K562 (cell line): ENCODE results near the gene IPO9. TPM values are rescaled to one million over a fixed set of nuclear protein-coding genes. Genes with fewer than 3 reads are reported as not detected.

Source experiments
- ATAC-seq: fragments of 200-7000 bp; cut with Tn5 transposase; 3 replicates; pipeline ENCODE4 v1.9.1; 2020; ENCODE audit warnings: moderate library complexity
- BruUV-seq: library from RNA; stranded (reverse); fragments of 400-500 nt; replicated peaks from 2 replicates; lab custom pipeline; 2021; lab: Mats Ljungman, UMichigan
- CTCF ChIA-PET: fragments of 300-600 bp; formaldehyde crosslinking; extraction: SDS; loops from one replicate; lab custom pipeline; 2021; ENCODE audit warnings: low intra/inter-chr PET ratio; lab: Yijun Ruan, JAX
- POLR2A ChIA-PET: fragments of 300-600, 350-650 bp; sonication (Branson Sonifier 250); formaldehyde crosslinking; extraction: SDS; loops from one replicate; lab custom pipeline; 2021; ENCODE audit warnings: antibody characterized with exemption, inconsistent platforms; lab: Yijun Ruan, JAX
- DNase-seq, 4 experiments: peaks; one replicate each; pipeline versions ENCODE4 v3.0.0 to v3.0.0-alpha.2; 2011 to 2018; ENCODE audit warnings: low spot score in 3 of 4, mixed read lengths in 3 of 4; ENCODE audit errors: extremely low read depth in 1 of 4
- FAIRE-seq: peaks from 2 replicates; lab custom pipeline; 2011; peaks lifted over from hg19 to GRCh38; lab: Jason Lieb, UNC
- H2AFZ ChIP-seq: 2 replicates; pipeline ENCODE4 v1.6.0; 2011; ENCODE audit warnings: low read depth, low read length, control low read depth, inconsistent platforms
- H3K27ac ChIP-seq: fragments of 200-600 bp; 3 replicates; pipeline ENCODE4 v1.8.0; 2011; ENCODE audit warnings: low read depth, mild to moderate bottlenecking, control low read depth, inconsistent platforms, low read length, moderate library complexity, mixed read lengths; ENCODE audit errors: extremely low read depth
- H3K27me3 ChIP-seq, 2 experiments: fragments of 300-600 bp in 1 of 2; 2 replicates in 1 of 2; 3 replicates in 1 of 2; pipeline versions ENCODE4 v1.6.0 to v1.8.0; 2011; ENCODE audit warnings: inconsistent platforms in 2 of 2, low read length in 2 of 2, mild to moderate bottlenecking in 1 of 2, mixed read lengths in 1 of 2, moderate library complexity in 1 of 2; ENCODE audit not compliant: control insufficient read depth in 2 of 2, insufficient read depth in 2 of 2
- H3K36me3 ChIP-seq: fragments of 300-600 bp; 3 replicates; pipeline ENCODE4 v1.8.0; 2011; ENCODE audit warnings: mild to moderate bottlenecking, low read length, inconsistent platforms; ENCODE audit not compliant: control insufficient read depth, insufficient read depth
- H3K4me1 ChIP-seq, 2 experiments: fragments of 200-600 bp in 1 of 2; replicated peaks in 1 of 2; 2 replicates in 1 of 2; 3 replicates in 1 of 2; pipeline versions ENCODE4 v1.5.1 to v1.8.0; 2011; ENCODE audit warnings: inconsistent platforms in 2 of 2, low read length in 2 of 2, mild to moderate bottlenecking in 1 of 2, mixed read lengths in 1 of 2, moderate library complexity in 1 of 2; ENCODE audit not compliant: control insufficient read depth in 2 of 2, insufficient read depth in 2 of 2
- H3K4me2 ChIP-seq: 2 replicates; pipeline ENCODE4 v1.6.1; 2011; ENCODE audit warnings: low read length, control low read depth, inconsistent platforms, mixed read lengths; ENCODE audit not compliant: insufficient read depth
- H3K4me3 ChIP-seq: fragments of 200-600 bp; sonication (generic), shearing (Covaris generic); 2 replicates; pipeline ENCODE4 v1.5.1; 2016; ENCODE audit warnings: control low read depth, inconsistent platforms
- H3K79me2 ChIP-seq: fragments of 200-600 bp; 3 replicates; pipeline ENCODE4 v1.8.0; 2011; ENCODE audit warnings: low read length, inconsistent platforms; ENCODE audit not compliant: control insufficient read depth, insufficient read depth
- H3K9ac ChIP-seq, 2 experiments: 2 replicates each; pipeline versions ENCODE4 v1.6.0 to v1.6.1; 2011; ENCODE audit warnings: low read depth in 2 of 2, low read length in 2 of 2, control low read depth in 1 of 2, inconsistent platforms in 1 of 2, mild to moderate bottlenecking in 1 of 2, mixed read lengths in 1 of 2; ENCODE audit not compliant: insufficient read depth in 1 of 2
- H3K9me1 ChIP-seq: one replicate; pipeline ENCODE4 v1.6.0; 2011; ENCODE audit warnings: inconsistent platforms, mild to moderate bottlenecking, low read length, moderate library complexity; ENCODE audit not compliant: control insufficient read depth, insufficient read depth
- H3K9me3 ChIP-seq: replicated peaks from 2 replicates; pipeline ENCODE4 v1.5.1; 2011; ENCODE audit warnings: low read depth, low read length, inconsistent platforms; ENCODE audit not compliant: control insufficient read depth, insufficient read depth
- H4K20me1 ChIP-seq: replicated peaks from 2 replicates; pipeline ENCODE4 v1.6.1; 2011; ENCODE audit warnings: low read length, inconsistent platforms, mixed read lengths; ENCODE audit not compliant: control insufficient read depth, insufficient read depth
- ARID3A ChIP-seq: IDR thresholded peaks from 2 replicates; pipeline ENCODE4 v1.6.1; 2012; ENCODE audit warnings: low read depth, low read length, improper control_type of control experiment, borderline replicate concordance
- CHD4 ChIP-seq: fragments of 200-600 bp; sonication (generic); IDR thresholded peaks from 3 replicates; pipeline ENCODE4 v1.6.1; 2012; ENCODE audit warnings: low read depth, mild to moderate bottlenecking, mixed read lengths, low read length, inconsistent platforms; ENCODE audit not compliant: insufficient read depth, insufficient replicate concordance, poor library complexity, severe bottlenecking
- CTBP1 ChIP-seq: fragments of 450-650 bp; IDR thresholded peaks from 2 replicates; pipeline ENCODE4 v1.6.1; 2016; ENCODE audit warnings: borderline replicate concordance
- ESRRA ChIP-seq: fragments of 450-650 bp; IDR thresholded peaks from 2 replicates; pipeline ENCODE4 v1.6.1; 2014; ENCODE audit warnings: low read depth, mild to moderate bottlenecking, moderate library complexity, borderline replicate concordance
- HNRNPL ChIP-seq: fragments of 200-400 bp; formaldehyde crosslinking; IDR thresholded peaks from 2 replicates; pipeline ENCODE4 v1.6.1; 2017; ENCODE audit warnings: low read depth, mild to moderate bottlenecking, low read length
- NKRF ChIP-seq: fragments of 450-650 bp; IDR thresholded peaks from 2 replicates; pipeline ENCODE4 v1.6.1; 2016; ENCODE audit warnings: borderline replicate concordance
- PML ChIP-seq: IDR thresholded peaks from 2 replicates; pipeline ENCODE4 v1.6.1; 2012; ENCODE audit warnings: low read length, inconsistent platforms
- SMAD4 ChIP-seq: fragments of 250-450 bp; sonication (Bioruptor Pico); conservative IDR thresholded peaks from 2 replicates; pipeline ENCODE4 v1.8.0; 2021; ENCODE audit warnings: inconsistent platforms, mild to moderate bottlenecking, moderate library complexity
- THRAP3 ChIP-seq: fragments of 450-650 bp; IDR thresholded peaks from 2 replicates; pipeline ENCODE4 v1.6.1; 2016; ENCODE audit warnings: mild to moderate bottlenecking, inconsistent platforms, borderline replicate concordance
- XRCC5 ChIP-seq: fragments of 200-400 bp; formaldehyde crosslinking; IDR thresholded peaks from 2 replicates; pipeline ENCODE4 v1.6.1; 2017; ENCODE audit warnings: low read depth, mild to moderate bottlenecking, low read length
- YBX1 ChIP-seq: fragments of 450-650 bp; IDR thresholded peaks from 2 replicates; pipeline ENCODE4 v1.7.1; 2016; ENCODE audit warnings: mild to moderate bottlenecking
- ZNF644 ChIP-seq: fragments of 200-800 bp; sonication (Bioruptor generic); IDR thresholded peaks from 2 replicates; pipeline ENCODE4 v1.6.1; 2016; ENCODE audit warnings: low read depth, missing genetic modification characterization, missing compliant biosample characterization
- WGBS: fragments of 100-300 bp; shearing (Covaris generic); methylation state at CpG from one replicate; pipeline ENCODE4 v1.1.6; 2016; ENCODE audit warnings: low coverage, mixed read lengths; ENCODE audit not compliant: insufficient coverage; ENCODE audit errors: missing lambda C conversion rate; 5-methylcytosine and 5-hydroxymethylcytosine counted together
- in situ Hi-C: fragments of 300-500 bp; cut with MboI; formaldehyde crosslinking; loops from 4 replicates; pipeline ENCODE4 v1.15.0; 2018; ENCODE audit warnings: inconsistent platforms, mixed read lengths
- intact Hi-C: fragments of 100-400 bp; cut with micrococcal nuclease; formaldehyde crosslinking; loops from 2 replicates; pipeline ENCODE4 v1.14.2; 2022
- polyA plus RNA-seq, 8 experiments: library from polyadenylated mRNA; depleted of rRNA in 4 of 8; stranded (reverse) in 5 of 8; unstranded in 3 of 8; fragments of >200 nt; fragmentation: Nextera tagmentation in 2 of 8; fragmentation: Illumina TruSeq in 1 of 8; extraction: Ambion mirVana in 2 of 8; extraction: Trizol in 1 of 8; gene quantifications; 2 replicates each; pipeline versions ENCODE4 v1.2.1 to v1.2.3, GENCODE V29; 2011 to 2014; ENCODE audit warnings: inconsistent platforms in 1 of 8, missing spikeins in 1 of 8
- total RNA-seq, 7 experiments: library from RNA; depleted of rRNA in 6 of 7; stranded (reverse); fragments of >200 nt in 6 of 7; fragmentation: Illumina TruSeq in 2 of 7; extraction: Trizol in 2 of 7; gene quantifications; 2 replicates each; pipeline versions ENCODE4 v1.2.1 to v1.2.3, GENCODE V29; 2011 to 2021; ENCODE audit warnings: low replicate concordance in 1 of 7
- TF ChIP-seq, protein P1 (sequence below): conservative IDR thresholded peaks from 2 replicates; pipeline ENCODE4 v1.6.1; 2011; ENCODE audit warnings: low read depth, mild to moderate bottlenecking, low read length; ENCODE audit not compliant: control insufficient read depth

The IPO9 gene
- total and polyA plus RNA-seq, 9 of the 15 experiments (the other 6 are each of a cell fraction or from before 2014, with no cell fraction given): 27.9 to 78.6 (median 43.9) TPM

DNA sequence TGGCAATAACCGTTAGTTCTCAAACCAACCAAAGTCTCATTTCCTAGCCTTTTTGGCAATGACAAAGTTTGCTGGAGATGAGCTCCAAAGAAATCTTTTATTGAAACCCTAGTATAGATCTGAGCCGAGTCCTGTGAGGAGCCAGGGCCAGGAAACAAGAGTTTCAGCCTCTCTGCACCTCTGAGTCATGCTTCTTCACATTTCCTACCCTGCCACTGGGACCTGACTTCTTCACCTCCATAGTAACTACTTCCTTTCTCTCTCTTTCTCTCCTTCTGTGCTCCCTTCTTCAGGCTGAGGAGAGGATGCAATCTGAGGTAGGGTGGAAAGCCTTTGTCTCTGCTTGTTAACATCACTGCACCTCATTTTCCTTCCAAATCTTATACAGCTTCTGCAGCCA is 38.7 kb upstream of the IPO9 start (continued):
- no peak for TF ChIP-seq ZNF644
- TF ChIP-seq THRAP3: no peak

DNA sequence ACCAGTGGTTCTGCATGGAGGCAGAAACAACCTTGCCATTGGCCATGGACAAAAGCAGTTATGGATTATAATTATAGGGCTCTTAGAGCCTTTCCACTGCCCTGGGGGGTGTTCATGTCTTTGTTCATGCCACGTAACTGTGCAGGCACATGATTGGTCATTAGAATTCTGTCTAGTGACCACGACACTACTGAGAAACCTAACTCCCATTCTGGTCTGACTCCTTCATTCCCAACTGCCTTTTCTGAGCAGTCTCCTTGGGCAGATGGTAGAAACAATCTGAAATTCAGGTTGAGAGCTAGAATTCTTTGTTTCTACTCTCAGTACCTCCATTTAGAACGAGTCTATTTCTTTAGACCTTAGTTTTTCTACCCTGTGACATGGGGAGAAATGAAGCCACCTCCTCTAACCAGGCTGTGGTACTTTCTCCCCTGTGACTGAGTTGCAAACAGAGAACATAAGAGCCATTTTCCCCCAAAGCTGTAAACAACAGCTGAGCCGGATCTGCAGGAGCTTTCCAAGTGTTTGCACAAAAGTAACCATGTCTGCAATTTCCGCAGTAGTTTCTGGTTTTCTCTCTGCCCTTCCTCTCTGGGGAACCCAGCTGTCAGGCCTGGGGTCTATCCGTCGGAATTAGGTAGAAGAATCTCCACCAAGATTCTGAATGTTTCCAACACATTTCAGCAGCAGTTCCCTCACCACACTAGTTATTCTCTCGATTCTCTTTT is 37.7 kb upstream of the IPO9 start:
- no peak overlapping the region for H3K9ac ChIP-seq
- H3K4me2 ChIP-seq: no peak overlapping the region
- ATAC-seq (no peak), FAIRE-seq (no peak), DNase-seq (no peak)
- CTCF ChIA-PET: interaction anchor here (0.8 to 5.7 kb wide), 3 partner anchors 31 to 310 kb away, joined by 4 to 73 read pairs (median 9); no protein-coding TSS in a partner anchor
- no peak overlapping the region for H3K4me3 ChIP-seq
- H4K20me1 ChIP-seq: no peaks in the 10 kb centered on the region
- no TSS peak for BruUV-seq
- H2AFZ ChIP-seq: no peak overlapping the region
- POLR2A ChIA-PET: interaction anchor here (0.6 to 2.6 kb wide), 7 partner anchors 8 to 259 kb away, joined by 3 to 15 read pairs (median 3); no protein-coding TSS in a partner anchor
- no peak overlapping the region for H3K27ac ChIP-seq
- H3K4me1 ChIP-seq: no peaks in the 10 kb centered on the region
- intact Hi-C loops (loop anchor here (5.0 to 10.0 kb wide), 2 partner anchors 309 to 346 kb away; no protein-coding TSS in a partner anchor), in situ Hi-C loops (no loop called here)
- peaks cover 0 to 9% of the 10 kb centered on the region in 2 experiments; a peak in 2 of 5 replicates for H3K27me3 ChIP-seq
- H3K9me3 ChIP-seq: no peaks in the 10 kb centered on the region
- H3K9me1 ChIP-seq: no peaks in the 10 kb centered on the region
- WGBS: 29% methylated on average over 8 of the region's 8 CpGs
- H3K36me3 ChIP-seq: peaks cover 14% of the 10 kb centered on the region; the same call in 1 of the 3 replicates
- TF ChIP-seq YBX1: no peak
- no peak for TF ChIP-seq NKRF
- no peak for TF ChIP-seq CTBP1
- no peak for TF ChIP-seq ESRRA
- no peak for TF ChIP-seq ARID3A
- no peak for TF ChIP-seq XRCC5
- TF ChIP-seq HNRNPL: no peak
- no peak for TF ChIP-seq PML
- TF ChIP-seq CHD4: no peak
- TF ChIP-seq, protein P1, sequence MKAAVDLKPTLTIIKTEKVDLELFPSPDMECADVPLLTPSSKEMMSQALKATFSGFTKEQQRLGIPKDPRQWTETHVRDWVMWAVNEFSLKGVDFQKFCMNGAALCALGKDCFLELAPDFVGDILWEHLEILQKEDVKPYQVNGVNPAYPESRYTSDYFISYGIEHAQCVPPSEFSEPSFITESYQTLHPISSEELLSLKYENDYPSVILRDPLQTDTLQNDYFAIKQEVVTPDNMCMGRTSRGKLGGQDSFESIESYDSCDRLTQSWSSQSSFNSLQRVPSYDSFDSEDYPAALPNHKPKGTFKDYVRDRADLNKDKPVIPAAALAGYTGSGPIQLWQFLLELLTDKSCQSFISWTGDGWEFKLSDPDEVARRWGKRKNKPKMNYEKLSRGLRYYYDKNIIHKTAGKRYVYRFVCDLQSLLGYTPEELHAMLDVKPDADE: no peak
- no peak for TF ChIP-seq SMAD4 (CRISPR knock-in tag)
- no peaks in the 10 kb centered on the region for H3K79me2 ChIP-seq
